Vagina (tissue), 2 donors: ENCODE measurements around the gene MXD3. TPM values are rescaled to one million over a fixed set of nuclear protein-coding genes. Genes with fewer than 3 reads are reported as not detected.

Experiments used
- DNase-seq, 2 donors: peaks; one replicate each; pipeline ENCODE4 v3.0.0-alpha.2; 2017; ENCODE audit errors: extremely low spot score in 2 of 2
- H3K27ac ChIP-seq: fragments of 200-600 bp; sonication (generic); one replicate; pipeline ENCODE4 v1.5.1; 2019
- H3K27me3 ChIP-seq: fragments of 200-600 bp; sonication (generic); one replicate; pipeline ENCODE4 v1.5.1; 2019
- H3K36me3 ChIP-seq, 2 donors: fragments of 200-600 bp; sonication (generic); one replicate each; pipeline ENCODE4 v1.5.1; 2017 to 2019
- H3K4me1 ChIP-seq: fragments of 200-600 bp; sonication (generic); one replicate; pipeline ENCODE4 v1.5.1; 2019
- H3K4me3 ChIP-seq, 2 donors: fragments of 200-600 bp; sonication (generic); 1 replicate in 1 of 2; 2 replicates in 1 of 2; pipeline ENCODE4 v1.5.1; 2016 to 2019
- H3K9me3 ChIP-seq: fragments of 200-600 bp; sonication (generic); one replicate; pipeline ENCODE4 v1.5.1; 2019
- POLR2A ChIP-seq, 2 donors: fragments of 450-650 bp; IDR thresholded peaks; one replicate each; pipeline ENCODE4 v1.6.1; 2017; ENCODE audit warnings: antibody characterized with exemption in 2 of 2, mild to moderate bottlenecking in 2 of 2, moderate library complexity in 2 of 2
- POLR2AphosphoS5 ChIP-seq, 2 donors: sonication (generic); formaldehyde crosslinking; IDR thresholded peaks; one replicate each; pipeline ENCODE4 v1.9.0; 2017; ENCODE audit warnings: antibody characterized with exemption in 2 of 2, mild to moderate bottlenecking in 2 of 2, low read depth in 1 of 2; ENCODE audit not compliant: insufficient read depth in 1 of 2
- intact Hi-C: fragments of 100-400 bp; cut with DNase I; formaldehyde crosslinking; loops from one replicate; pipeline ENCODE4 v1.15.1; 2023
- total RNA-seq: library from RNA; depleted of rRNA; stranded (reverse); fragments of >200 nt; gene quantifications from one replicate; pipeline ENCODE4 v1.2.3, GENCODE V29; 2016
- TF ChIP-seq, protein P1 (sequence below), 3 experiments: fragments of 450-650 bp in 2 of 3; fragments of 200-600 bp in 1 of 3; sonication (generic) in 1 of 3; IDR thresholded peaks; one replicate each; pipeline ENCODE4 v1.5.1; 2017 to 2019; ENCODE audit warnings: antibody characterized with exemption in 3 of 3, mild to moderate bottlenecking in 2 of 3, moderate library complexity in 2 of 3

The MXD3 gene
- total RNA-seq, 1 donor from 2014 or later: 5.4 TPM

DNA sequence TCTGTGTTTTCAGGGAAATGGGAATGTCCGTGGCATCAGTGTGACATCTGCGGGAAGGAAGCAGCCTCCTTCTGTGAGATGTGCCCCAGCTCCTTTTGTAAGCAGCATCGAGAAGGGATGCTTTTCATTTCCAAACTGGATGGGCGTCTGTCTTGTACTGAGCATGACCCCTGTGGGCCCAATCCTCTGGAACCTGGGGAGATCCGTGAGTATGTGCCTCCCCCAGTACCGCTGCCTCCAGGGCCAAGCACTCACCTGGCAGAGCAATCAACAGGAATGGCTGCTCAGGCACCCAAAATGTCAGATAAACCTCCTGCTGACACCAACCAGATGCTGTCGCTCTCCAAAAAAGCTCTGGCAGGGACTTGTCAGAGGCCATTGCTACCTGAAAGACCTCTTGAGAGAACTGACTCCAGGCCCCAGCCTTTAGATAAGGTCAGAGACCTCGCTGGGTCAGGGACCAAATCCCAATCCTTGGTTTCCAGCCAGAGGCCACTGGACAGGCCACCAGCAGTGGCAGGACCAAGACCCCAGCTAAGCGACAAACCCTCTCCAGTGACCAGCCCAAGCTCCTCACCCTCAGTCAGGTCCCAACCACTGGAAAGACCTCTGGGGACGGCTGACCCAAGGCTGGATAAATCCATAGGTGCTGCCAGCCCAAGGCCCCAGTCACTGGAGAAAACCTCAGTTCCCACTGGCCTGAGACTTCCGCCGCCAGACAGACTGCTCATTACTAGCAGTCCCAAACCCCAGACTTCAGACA, 17.7 kb downstream of the MXD3 start:
- H3K9me3 ChIP-seq: no peaks in the 10 kb centered on the region
- no peaks in the 10 kb centered on the region for H3K27me3 ChIP-seq
- H3K36me3 ChIP-seq: peaks cover 0 to 62% of the 10 kb centered on the region in 2 donors
- TF ChIP-seq POLR2A (IDR thresholded peaks at IDR 0.05): no peak
- no peak for TF ChIP-seq POLR2AphosphoS5 (IDR thresholded peaks at IDR 0.05; ENCODE audit: insufficient read depth in 1 of 2, low read depth in 1 of 2)
- TF ChIP-seq, protein P1, sequence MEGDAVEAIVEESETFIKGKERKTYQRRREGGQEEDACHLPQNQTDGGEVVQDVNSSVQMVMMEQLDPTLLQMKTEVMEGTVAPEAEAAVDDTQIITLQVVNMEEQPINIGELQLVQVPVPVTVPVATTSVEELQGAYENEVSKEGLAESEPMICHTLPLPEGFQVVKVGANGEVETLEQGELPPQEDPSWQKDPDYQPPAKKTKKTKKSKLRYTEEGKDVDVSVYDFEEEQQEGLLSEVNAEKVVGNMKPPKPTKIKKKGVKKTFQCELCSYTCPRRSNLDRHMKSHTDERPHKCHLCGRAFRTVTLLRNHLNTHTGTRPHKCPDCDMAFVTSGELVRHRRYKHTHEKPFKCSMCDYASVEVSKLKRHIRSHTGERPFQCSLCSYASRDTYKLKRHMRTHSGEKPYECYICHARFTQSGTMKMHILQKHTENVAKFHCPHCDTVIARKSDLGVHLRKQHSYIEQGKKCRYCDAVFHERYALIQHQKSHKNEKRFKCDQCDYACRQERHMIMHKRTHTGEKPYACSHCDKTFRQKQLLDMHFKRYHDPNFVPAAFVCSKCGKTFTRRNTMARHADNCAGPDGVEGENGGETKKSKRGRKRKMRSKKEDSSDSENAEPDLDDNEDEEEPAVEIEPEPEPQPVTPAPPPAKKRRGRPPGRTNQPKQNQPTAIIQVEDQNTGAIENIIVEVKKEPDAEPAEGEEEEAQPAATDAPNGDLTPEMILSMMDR (IDR thresholded peaks at IDR 0.05): no peak
- peaks cover 9% of the 10 kb centered on the region for H3K4me1 ChIP-seq
- intact Hi-C loops: no loop called here
- H3K27ac ChIP-seq: no peak overlapping the region
- DNase-seq: no peak
- no peak overlapping the region for H3K4me3 ChIP-seq

DNA sequence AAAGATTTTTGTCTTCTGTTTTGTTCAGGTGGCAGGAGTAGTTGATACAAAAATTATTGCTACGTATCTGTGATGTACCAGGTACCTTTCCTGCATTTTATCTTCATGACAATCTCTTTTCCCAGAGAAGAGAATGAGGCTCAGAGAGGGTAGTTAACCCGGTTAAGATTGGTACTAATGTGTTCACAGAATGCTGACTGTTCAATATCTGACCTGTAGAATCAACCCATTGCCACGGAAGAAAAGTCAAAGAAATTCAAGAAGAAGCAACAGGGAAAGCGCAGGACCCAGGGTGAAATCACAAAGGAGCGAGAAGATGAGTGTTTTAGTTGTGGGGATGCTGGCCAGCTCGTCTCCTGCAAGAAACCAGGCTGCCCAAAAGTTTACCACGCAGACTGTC, 20.0 kb downstream of the MXD3 start:
- no peak for DNase-seq
- Histone ChIP-seq H3K27me3 (no peaks in the 10 kb centered on the region), H3K4me3 (no peak overlapping the region), H3K36me3 (peaks cover 0 to 83% of the 10 kb centered on the region in 2 donors), H3K9me3 (no peaks in the 10 kb centered on the region), H3K4me1 (peaks cover 5% of the 10 kb centered on the region), H3K27ac (no peak overlapping the region)
- intact Hi-C loops: no loop called here
- TF ChIP-seq, protein P1 (IDR thresholded peaks at IDR 0.05): no peak
- TF ChIP-seq POLR2A (IDR thresholded peaks at IDR 0.05) (no peak), POLR2AphosphoS5 (IDR thresholded peaks at IDR 0.05; ENCODE audit: insufficient read depth in 1 of 2, low read depth in 1 of 2) (no peak)

DNA sequence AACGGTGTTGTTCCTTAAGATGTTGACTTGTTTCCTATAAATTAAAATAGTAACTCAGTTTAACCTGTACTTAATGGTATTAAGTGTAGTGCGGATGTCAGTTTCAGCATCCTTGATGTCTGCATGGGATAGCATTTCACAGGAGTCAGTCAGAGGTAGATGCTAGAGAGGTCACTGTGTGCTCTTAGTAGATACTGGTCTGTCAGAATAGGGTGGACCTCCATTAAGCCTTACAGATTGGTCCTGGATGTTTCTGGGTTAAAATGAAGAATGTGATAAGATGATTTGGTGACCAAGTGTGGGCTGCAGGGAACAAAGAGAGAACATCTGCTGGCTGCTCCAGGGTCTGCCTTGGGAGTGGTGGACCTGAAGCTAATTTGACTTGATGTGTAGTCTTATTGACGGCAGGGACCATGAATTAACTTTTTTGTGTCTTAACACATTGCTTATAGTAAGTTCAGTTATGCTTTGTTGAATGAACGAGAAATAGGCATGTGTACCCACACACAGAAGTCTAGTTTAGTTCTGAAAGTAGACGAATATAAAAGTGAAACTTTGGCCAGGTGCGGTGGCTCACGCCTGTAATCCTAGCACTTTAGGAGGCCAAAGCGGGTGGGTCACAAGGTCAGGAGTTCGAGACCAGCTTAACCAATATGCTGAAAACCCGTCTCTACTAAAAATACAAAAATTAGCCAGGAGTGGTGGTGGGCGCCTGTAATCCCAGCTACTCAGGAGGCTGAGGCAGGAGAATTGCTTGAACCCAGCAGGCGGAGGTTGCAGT, 20.7 kb downstream of the MXD3 start:
- Histone ChIP-seq H3K27me3 (no peaks in the 10 kb centered on the region), H3K9me3 (no peaks in the 10 kb centered on the region), H3K4me1 (no peaks in the 10 kb centered on the region), H3K27ac (no peak overlapping the region), H3K4me3 (no peak overlapping the region), H3K36me3 (peaks cover 0 to 77% of the 10 kb centered on the region in 2 donors)
- intact Hi-C loops: no loop called here
- TF ChIP-seq, protein P1 (IDR thresholded peaks at IDR 0.05): no peak
- TF ChIP-seq POLR2A (IDR thresholded peaks at IDR 0.05) (no peak), POLR2AphosphoS5 (IDR thresholded peaks at IDR 0.05; ENCODE audit: insufficient read depth in 1 of 2, low read depth in 1 of 2) (no peak)
- DNase-seq: no peak

DNA sequence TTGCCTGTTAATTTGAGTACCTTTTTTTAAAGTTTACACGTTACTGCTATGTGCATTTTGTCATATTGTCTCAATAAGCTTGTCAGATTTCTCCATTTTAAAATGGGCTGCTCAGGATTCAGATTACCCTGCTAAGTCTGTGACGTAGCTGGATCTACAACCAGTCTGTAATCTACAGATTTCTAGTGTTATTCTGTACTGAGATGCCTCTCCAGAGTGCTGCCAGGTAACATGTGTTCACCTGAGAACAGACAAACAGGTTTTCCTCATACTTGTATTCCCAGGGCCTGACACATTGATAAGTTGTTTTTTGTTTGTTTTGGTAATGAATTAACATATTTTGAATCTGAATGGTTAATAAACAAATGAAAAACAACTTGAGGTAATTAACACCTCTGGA, 23.5 kb downstream of the MXD3 start:
- Histone ChIP-seq H3K36me3 (peaks cover 0 to 71% of the 10 kb centered on the region in 2 donors), H3K9me3 (no peaks in the 10 kb centered on the region), H3K4me1 (no peaks in the 10 kb centered on the region), H3K27me3 (no peaks in the 10 kb centered on the region), H3K4me3 (no peak overlapping the region), H3K27ac (no peak overlapping the region)
- TF ChIP-seq, protein P1 (IDR thresholded peaks at IDR 0.05): no peak
- TF ChIP-seq POLR2A (IDR thresholded peaks at IDR 0.05) (no peak), POLR2AphosphoS5 (IDR thresholded peaks at IDR 0.05; ENCODE audit: insufficient read depth in 1 of 2, low read depth in 1 of 2) (no peak)
- intact Hi-C loops: no loop called here
- no peak for DNase-seq
